GM18520 (cell line): Measurements from ENCODE around the gene BST1.
"Not testable (repeated sequence)": the region's sequence is repeated elsewhere in the genome, so short reads cannot be mapped to it uniquely, and the experiment has no call there.

ENCODE experiments used
- ATAC-seq: cut with Tn5 transposase; IDR thresholded peaks from one replicate; pipeline ENCODE4 v1.9.1; 2021; ENCODE audit not compliant: unreplicated experiment

Gene BST1

GRCh38 chr4:15706646-15707362 is 3.9 kb downstream of the BST1 start:
- ATAC-seq = no peak

DNA sequence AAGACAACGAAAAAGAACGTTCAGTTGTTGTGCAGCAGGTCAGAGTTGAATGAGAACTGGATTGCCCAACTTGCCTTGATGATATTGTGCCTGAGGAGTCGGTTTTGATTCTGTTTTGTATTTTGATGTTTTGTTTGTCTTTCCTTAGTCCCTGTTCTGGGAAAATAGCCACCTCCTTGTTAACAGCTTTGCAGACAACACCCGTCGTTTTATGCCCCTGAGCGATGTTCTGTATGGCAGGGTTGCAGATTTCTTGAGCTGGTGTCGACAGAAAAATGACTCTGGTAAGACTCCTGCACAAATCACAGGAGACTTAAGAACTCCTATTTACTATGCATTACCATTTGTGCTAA is 4.5 kb downstream of the BST1 start:
- no peak for ATAC-seq

- no peak for ATAC-seq
These were observed 8.9 kb downstream of the BST1 start for GRCh38 chr4:15711762-15712161.

GRCh38 chr4:15712214-15712613 is 9.3 kb downstream of the BST1 start:
- ATAC-seq = no peak

GRCh38 chr4:15714141-15714540 is 11.3 kb downstream of the BST1 start:
- ATAC-seq = no peak

- ATAC-seq = no peak
These were observed 12.0 kb downstream of the BST1 start for GRCh38 chr4:15714646-15715435.

- no peak for ATAC-seq
These were observed 13.2 kb downstream of the BST1 start for GRCh38 chr4:15716115-15716514.

DNA sequence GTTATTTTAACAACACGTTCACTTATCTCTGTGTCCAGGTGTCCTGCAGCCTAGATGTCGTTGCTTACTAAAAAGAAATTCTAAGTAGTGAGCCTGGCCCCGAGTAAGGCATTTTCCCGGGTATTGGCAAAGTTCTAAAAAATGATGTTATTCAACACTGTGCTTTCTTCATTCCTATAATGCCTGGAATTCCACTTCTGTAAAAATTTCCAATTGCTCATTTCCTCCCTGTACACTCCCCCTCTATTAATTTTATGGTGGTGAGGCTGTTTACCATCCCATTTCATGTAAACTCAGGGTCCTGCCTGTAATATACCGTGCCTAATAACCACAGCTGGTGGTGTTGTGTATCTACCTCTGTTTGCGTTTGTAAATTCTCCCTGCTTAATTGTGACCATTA is 14.2 kb downstream of the BST1 start:
- ATAC-seq = no peak

DNA sequence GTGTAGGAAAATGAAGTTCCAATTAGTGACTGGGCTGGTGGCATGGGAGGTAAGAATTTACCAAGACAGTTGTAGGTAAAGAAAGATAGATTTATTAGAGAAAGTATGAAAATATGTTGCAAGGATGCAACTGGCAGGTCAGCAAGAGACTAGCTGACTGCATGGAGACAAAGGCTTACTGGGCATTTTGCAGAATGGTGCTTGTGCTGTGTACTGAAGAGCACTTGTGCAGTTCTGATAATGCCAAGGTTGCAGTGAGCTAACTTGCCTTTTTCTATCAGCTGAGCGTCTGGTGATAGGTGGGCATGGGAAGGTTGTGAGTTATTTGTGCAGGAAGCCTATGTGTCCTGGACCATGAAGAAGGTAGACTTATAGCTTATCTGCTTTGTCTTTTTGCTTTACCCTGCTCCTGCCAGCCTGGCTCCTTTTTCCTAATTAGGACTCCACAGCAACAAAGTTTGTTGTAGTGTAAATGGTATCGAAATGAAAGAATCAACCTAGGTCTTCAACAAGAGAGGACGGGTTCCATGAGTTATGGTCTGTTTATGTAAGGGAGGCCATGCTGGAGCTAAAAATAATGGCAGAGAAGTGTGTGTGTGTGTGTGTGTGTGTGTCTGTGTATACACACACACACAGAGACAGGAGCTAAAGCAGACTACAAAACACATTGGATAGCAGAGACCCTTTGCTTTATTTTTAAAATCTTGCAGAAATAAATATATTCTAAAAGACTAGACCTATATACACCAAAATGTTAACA is 15.0 kb downstream of the BST1 start:
- ATAC-seq = no peak

DNA sequence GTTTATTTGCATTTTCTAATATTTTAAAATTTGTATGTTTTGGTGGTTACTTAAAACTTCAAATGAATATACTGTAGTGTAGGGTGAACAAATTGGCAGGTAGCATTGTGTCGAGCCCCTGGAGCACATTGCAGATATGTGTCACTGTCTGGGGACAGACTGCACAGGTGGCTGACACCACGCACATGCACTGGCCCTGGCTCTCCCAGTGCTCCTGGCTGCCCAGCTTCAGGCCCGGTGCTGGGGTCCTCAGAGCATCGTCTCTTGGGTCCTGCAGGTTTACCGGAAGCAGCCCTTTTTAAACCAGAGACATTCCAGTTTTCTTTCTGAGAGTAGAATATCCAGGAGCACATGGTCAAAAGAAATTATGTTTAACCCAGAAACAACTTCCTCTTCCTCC is 15.6 kb downstream of the BST1 start:
- ATAC-seq = no peak

GRCh38 chr4:15718959-15719358 is 16.1 kb downstream of the BST1 start:
- no peak for ATAC-seq

DNA sequence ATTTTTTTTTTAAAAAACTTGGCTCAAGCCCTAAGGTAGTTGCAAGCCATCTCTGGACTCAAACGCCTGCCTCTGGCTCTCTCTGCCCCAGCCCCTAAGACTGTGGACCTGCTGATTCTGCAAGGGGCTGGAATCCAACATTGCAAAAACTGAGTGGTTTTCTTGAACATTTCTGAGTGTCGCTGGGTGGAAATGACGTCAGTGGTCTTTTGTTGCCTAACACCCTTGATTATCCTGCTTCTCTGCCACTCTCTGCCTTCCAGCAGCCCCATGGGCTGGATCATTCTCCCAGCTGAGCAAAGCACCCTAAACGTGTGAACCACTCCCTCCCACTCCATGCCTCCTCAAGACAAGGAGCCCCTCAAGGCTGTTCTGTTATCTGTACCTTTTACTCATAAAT is 16.6 kb downstream of the BST1 start:
- no peak for ATAC-seq

GRCh38 chr4:15720851-15721250 is 18.0 kb downstream of the BST1 start:
- ATAC-seq = no peak

DNA sequence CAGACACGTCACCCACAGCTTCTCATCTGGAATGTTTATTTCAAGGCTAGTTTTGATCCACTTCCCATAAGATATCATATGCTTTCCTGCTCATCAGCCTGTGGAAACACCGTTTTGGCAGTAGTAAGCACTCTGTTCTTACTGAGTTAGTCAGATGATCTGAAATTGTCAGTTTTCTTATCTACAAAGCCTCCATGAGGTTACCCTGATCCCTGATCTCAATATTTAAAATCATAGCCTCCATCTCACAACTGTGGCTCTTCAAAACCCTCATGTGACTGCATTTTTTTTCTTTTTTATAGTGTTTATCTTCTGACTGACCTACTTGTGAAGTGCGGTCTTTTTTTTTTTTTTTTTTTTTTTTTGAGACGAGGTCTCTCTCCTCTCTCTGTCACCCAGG is 22.7 kb downstream of the BST1 start:
- ATAC-seq = no peak

DNA sequence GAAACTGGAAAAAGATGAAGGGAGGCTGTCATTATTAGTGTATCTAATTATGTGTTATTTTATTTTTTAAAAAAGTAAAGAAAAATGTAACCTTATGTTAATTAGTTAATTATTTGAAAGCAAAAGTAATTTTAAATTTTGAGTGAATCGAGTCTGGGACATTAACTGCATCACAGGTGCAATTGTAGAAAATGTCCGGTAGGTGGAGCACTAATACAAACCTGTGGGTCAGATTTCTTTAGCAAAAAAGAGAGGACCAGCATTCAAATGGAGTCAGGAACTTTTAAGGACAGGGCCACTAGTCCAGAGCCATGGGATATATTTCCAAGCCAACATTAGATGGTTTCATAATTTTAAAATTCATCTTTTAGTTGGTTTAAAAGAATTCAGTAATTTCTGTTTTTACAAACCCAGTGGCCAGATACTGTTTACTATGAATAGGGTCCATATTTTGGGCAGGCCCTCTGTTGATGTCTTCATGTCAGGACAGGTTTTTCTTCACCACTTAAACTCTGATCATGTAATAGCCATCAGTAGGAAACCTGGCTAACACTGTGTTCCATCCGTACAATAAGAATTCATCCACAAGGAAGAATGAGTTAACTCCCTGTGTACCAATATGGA is 27.2 kb downstream of the BST1 start:
- ATAC-seq = no peak

DNA sequence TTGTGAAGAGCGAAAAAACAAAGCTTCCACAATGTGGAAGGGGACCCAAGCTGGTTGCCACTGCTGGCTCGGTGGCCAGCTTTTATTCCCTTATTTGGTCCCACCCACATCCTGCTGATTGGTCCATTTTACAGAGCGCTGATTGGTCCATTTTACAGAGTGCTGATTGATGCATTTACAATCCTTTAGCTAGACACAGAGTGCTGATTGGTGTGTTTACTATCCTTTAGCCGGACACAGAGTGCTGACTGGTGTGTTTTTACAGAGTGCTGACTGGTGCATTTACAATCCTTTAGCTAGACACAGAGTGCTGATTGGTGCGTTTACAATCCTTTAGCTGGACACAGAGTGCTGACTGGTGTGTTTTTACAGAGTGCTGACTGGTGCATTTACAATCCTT is 30.2 kb downstream of the BST1 start:
- ATAC-seq = not testable (repeated sequence)

DNA sequence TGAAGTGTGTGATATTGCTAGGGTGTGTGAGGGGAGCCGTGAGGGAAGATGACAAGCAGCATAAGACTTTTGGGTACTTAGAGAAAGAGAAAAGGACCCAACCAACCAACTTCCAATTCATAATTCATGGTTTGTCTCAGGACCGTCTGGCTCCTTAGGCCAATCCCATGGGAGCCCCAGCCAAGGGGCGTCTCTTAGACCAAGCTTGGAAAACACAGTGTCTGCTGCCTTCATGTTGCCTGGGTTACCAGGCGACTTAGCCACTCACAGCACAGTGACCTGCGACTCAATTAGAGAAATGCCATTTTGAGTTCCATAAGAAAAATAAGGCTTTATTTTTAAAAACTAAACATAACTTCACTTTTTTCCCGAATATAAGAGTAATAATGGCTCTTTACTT is 32.7 kb downstream of the BST1 start:
- ATAC-seq = no peak

DNA sequence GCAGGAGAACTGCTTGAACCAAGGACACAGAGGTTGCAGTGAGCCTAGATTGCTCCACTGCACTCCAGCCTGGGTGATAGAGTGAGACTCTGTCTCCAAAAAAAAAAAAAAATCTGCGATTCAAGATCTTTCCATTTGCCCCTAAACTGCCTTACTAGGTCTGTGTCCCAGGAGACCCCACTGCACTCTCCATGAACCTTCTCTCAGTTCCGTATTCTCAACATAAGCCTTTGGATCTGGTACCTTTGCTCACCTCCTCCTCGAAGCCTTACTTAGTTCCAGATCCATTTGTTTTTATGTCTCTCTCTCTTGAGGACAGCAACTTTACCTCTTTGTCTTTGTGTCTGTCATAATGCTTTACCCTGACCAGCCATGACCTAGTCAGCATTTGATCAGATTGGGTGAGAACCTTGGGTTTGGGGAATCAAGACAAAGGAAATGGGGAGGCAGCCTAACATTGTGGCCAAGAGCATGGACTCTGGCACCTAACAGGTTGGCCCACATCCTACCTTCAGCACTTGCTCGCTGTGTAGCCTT is 33.7 kb downstream of the BST1 start:
- ATAC-seq = no peak

GRCh38 chr4:15737255-15737654 is 34.4 kb downstream of the BST1 start:
- no peak for ATAC-seq

GRCh38 chr4:15738877-15739276 is 36.0 kb downstream of the BST1 start:
- no peak for ATAC-seq

DNA sequence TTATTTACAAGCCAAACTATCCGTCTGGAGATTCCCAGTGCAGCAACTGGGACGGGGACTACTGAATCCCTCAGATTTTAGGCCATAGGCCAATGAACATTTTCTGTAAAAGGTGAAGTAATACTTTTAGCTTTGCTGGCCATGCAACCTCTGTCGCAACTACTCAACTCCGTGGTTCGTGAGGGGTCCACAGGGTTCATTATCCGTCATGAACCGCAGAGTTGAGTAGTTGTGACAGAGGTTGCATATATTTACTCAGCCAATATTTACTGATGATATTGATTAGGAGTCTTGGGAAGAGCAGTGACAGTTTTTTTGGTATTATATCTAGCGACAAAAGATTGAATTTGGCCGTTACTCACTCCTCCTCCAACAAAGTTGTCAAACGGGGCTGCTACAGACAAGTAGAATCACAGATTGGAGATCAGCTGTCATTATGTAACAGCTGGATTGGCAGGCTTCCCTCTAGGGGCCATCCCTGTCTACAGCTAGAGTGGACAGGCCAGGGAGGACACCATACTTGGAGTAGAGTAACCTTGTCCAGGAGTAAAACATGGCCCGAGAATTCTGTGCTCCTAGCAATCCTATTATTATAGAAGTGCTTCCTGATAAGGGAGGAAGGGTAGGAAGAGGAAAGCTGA is 38.0 kb downstream of the BST1 start:
- no peak for ATAC-seq
